HepG2 (cell line): ENCODE results near the gene STUB1. TPM values are rescaled to one million over a fixed set of nuclear protein-coding genes. Genes with fewer than 3 reads are reported as not detected.
A peak's percentile ranks its signal among the peaks of the same experiment; 100 is the strongest.

ENCODE experiments used
- HHEX ChIP-seq: IDR thresholded peaks from 2 replicates; pipeline ENCODE4 v1.6.1; 2016; ENCODE audit warnings: control low read depth
- HOXA3 ChIP-seq: sonication (generic); formaldehyde crosslinking; IDR thresholded peaks from 2 replicates; pipeline ENCODE4 v1.5.0; 2020; ENCODE audit warnings: missing genetic modification reagents
- JUNB ChIP-seq: sonication (generic); formaldehyde crosslinking; IDR thresholded peaks from 2 replicates; pipeline ENCODE4 v1.8.0; 2022; ENCODE audit warnings: missing genetic modification reagents, mild to moderate bottlenecking, borderline replicate concordance
- MAFK ChIP-seq, 2 experiments: IDR thresholded peaks in 1 of 2; conservative IDR thresholded peaks in 1 of 2; 2 replicates each; pipeline ENCODE4 v1.6.1; 2011; ENCODE audit warnings: improper control_type of control experiment in 2 of 2, low read length in 2 of 2
- RELA ChIP-seq: sonication (generic); formaldehyde crosslinking; IDR thresholded peaks from 2 replicates; pipeline ENCODE4 v1.4.0; 2020; ENCODE audit warnings: missing genetic modification reagents
- SP140L ChIP-seq: sonication (generic); formaldehyde crosslinking; IDR thresholded peaks from 2 replicates; pipeline ENCODE4 v1.4.0; 2020; ENCODE audit warnings: missing genetic modification reagents, borderline replicate concordance
- TP53 ChIP-seq: sonication (generic); formaldehyde crosslinking; conservative IDR thresholded peaks from 2 replicates; pipeline ENCODE4 v1.4.0; 2020; ENCODE audit warnings: missing genetic modification reagents
- TSC22D2 ChIP-seq: sonication (generic); formaldehyde crosslinking; IDR thresholded peaks from 2 replicates; pipeline ENCODE4 v1.5.1; 2020; ENCODE audit warnings: missing genetic modification reagents, mild to moderate bottlenecking, borderline replicate concordance
- YY1 ChIP-seq: IDR thresholded peaks from 2 replicates; pipeline ENCODE4 v1.6.1; 2011; ENCODE audit warnings: low read length, low read depth, moderate library complexity, mild to moderate bottlenecking; ENCODE audit not compliant: insufficient read depth, insufficient replicate concordance
- ZNF30 ChIP-seq: sonication (generic); formaldehyde crosslinking; IDR thresholded peaks from 2 replicates; pipeline ENCODE4 v1.5.0; 2020; ENCODE audit warnings: mild to moderate bottlenecking, missing genetic modification reagents
- ZNF337 ChIP-seq: sonication (generic); formaldehyde crosslinking; IDR thresholded peaks from 2 replicates; pipeline ENCODE4 v1.5.1; 2020; ENCODE audit warnings: missing genetic modification reagents, low read depth, mild to moderate bottlenecking, borderline replicate concordance
- ZNF441 ChIP-seq: sonication (generic); formaldehyde crosslinking; IDR thresholded peaks from 2 replicates; pipeline ENCODE4 v1.7.0; 2021; ENCODE audit warnings: missing genetic modification reagents, borderline replicate concordance
- polyA plus RNA-seq, 8 experiments: library from polyadenylated mRNA; depleted of rRNA in 3 of 8; stranded (reverse) in 7 of 8; unstranded in 1 of 8; fragments of >200 nt; fragmentation: Illumina TruSeq in 4 of 8; extraction: Trizol in 4 of 8; gene quantifications; 2 replicates each; pipeline versions ENCODE4 v1.2.1 to v1.2.3, GENCODE V29; 2011 to 2016; ENCODE audit warnings: low read depth in 4 of 8, missing spikeins in 1 of 8, mixed read lengths in 1 of 8; ENCODE audit not compliant: insufficient read depth in 1 of 8
- total RNA-seq, 5 experiments: library from RNA; depleted of rRNA; stranded (reverse); fragments of >200 nt; fragmentation: Illumina TruSeq; extraction: Trizol; gene quantifications; 2 replicates each; pipeline ENCODE4 v1.2.3, GENCODE V29; 2016; ENCODE audit warnings: low read depth in 1 of 5
- TF ChIP-seq, protein P1 (sequence below): sonication (generic); formaldehyde crosslinking; IDR thresholded peaks from 2 replicates; pipeline ENCODE4 v1.4.0; 2020; ENCODE audit warnings: low read depth, missing genetic modification reagents
- TF ChIP-seq, protein P2 (sequence below): sonication (generic); formaldehyde crosslinking; conservative IDR thresholded peaks from 2 replicates; pipeline ENCODE4 v1.8.0; 2022; ENCODE audit warnings: low read depth, missing genetic modification reagents
- TF ChIP-seq, protein P3 (sequence below): IDR thresholded peaks from 2 replicates; pipeline ENCODE4 v1.4.0; 2020; ENCODE audit warnings: mild to moderate bottlenecking, missing genetic modification reagents
- TF ChIP-seq, protein P4 (sequence below): sonication (generic); formaldehyde crosslinking; IDR thresholded peaks from 2 replicates; pipeline ENCODE4 v1.4.0; 2020; ENCODE audit warnings: missing genetic modification reagents, borderline replicate concordance
- TF ChIP-seq, protein P5 (sequence below): sonication (generic); formaldehyde crosslinking; IDR thresholded peaks from 2 replicates; pipeline ENCODE4 v1.8.1; 2023; ENCODE audit warnings: missing genetic modification reagents, mild to moderate bottlenecking, borderline replicate concordance

STUB1 gene
- total and polyA plus RNA-seq, 2 of the 13 experiments (the other 11 are each of a cell fraction or from before 2014, with no cell fraction given) = 52.9 to 78.2 TPM

DNA sequence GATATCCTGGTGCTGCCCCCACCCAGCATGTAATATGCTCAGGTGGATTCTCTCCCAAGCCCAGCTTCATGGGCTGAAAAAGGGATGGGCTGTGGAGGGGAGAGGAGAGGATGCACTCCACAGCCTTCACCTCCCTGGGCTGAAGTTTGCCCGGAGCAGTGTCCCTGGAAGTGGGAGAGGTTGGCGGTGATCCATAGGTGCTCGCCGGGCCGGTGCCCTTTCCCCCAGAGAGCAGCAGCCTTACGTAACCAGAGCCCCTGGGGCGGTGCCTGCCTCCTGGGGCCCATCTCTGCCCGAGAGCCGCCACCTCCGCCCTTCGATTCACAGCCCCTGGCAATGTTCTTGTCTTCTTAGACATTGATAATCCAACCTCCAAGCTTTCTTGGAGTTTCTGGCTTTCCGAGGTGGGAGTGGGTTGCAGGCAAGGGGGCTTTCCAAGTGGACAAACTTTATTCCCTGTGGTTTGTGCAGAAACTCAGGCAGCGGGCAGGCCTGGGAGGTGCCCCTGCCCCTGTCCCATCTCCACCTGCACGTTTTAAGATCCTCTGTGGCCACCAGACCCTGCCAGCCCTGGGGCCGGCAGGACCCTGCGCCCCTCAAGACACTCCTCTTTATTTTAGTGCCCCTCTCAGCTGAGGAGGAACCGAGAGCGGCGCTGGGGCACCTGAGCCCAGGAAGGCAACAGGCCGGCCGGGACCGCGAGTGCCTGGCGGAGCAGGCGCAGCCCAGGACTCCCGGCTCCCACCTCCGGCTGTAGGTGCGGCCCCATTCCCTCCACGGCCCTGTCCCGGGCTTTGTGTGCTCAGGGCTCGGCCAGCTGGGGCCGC is 34.1 kb upstream of the STUB1 start (continued):
- TF ChIP-seq, protein P1, sequence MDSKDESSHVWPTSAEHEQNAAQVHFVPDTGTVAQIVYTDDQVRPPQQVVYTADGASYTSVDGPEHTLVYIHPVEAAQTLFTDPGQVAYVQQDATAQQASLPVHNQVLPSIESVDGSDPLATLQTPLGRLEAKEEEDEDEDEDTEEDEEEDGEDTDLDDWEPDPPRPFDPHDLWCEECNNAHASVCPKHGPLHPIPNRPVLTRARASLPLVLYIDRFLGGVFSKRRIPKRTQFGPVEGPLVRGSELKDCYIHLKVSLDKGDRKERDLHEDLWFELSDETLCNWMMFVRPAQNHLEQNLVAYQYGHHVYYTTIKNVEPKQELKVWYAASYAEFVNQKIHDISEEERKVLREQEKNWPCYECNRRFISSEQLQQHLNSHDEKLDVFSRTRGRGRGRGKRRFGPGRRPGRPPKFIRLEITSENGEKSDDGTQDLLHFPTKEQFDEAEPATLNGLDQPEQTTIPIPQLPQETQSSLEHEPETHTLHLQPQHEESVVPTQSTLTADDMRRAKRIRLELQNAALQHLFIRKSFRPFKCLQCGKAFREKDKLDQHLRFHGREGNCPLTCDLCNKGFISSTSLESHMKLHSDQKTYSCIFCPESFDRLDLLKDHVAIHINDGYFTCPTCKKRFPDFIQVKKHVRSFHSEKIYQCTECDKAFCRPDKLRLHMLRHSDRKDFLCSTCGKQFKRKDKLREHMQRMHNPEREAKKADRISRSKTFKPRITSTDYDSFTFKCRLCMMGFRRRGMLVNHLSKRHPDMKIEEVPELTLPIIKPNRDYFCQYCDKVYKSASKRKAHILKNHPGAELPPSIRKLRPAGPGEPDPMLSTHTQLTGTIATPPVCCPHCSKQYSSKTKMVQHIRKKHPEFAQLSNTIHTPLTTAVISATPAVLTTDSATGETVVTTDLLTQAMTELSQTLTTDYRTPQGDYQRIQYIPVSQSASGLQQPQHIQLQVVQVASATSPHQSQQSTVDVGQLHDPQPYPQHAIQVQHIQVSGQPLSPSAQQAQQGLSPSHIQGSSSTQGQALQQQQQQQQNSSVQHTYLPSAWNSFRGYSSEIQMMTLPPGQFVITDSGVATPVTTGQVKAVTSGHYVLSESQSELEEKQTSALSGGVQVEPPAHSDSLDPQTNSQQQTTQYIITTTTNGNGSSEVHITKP = no peak
- TF ChIP-seq, protein P2, sequence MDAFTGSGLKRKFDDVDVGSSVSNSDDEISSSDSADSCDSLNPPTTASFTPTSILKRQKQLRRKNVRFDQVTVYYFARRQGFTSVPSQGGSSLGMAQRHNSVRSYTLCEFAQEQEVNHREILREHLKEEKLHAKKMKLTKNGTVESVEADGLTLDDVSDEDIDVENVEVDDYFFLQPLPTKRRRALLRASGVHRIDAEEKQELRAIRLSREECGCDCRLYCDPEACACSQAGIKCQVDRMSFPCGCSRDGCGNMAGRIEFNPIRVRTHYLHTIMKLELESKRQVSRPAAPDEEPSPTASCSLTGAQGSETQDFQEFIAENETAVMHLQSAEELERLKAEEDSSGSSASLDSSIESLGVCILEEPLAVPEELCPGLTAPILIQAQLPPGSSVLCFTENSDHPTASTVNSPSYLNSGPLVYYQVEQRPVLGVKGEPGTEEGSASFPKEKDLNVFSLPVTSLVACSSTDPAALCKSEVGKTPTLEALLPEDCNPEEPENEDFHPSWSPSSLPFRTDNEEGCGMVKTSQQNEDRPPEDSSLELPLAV (CRISPR knock-in tag) = no peak
- TF ChIP-seq HHEX (CRISPR knock-in tag) = no peak
- TF ChIP-seq MAFK (conservative IDR thresholded peaks at IDR 0.05 in 1 of 2, IDR thresholded peaks at IDR 0.05 in 1 of 2; ENCODE audit: low read length in 2 of 2) = no peak
- TF ChIP-seq YY1 = no peak
- TF ChIP-seq RELA (CRISPR knock-in tag) = no peak
- TF ChIP-seq SP140L (CRISPR knock-in tag) = no peak
- TF ChIP-seq, protein P3, sequence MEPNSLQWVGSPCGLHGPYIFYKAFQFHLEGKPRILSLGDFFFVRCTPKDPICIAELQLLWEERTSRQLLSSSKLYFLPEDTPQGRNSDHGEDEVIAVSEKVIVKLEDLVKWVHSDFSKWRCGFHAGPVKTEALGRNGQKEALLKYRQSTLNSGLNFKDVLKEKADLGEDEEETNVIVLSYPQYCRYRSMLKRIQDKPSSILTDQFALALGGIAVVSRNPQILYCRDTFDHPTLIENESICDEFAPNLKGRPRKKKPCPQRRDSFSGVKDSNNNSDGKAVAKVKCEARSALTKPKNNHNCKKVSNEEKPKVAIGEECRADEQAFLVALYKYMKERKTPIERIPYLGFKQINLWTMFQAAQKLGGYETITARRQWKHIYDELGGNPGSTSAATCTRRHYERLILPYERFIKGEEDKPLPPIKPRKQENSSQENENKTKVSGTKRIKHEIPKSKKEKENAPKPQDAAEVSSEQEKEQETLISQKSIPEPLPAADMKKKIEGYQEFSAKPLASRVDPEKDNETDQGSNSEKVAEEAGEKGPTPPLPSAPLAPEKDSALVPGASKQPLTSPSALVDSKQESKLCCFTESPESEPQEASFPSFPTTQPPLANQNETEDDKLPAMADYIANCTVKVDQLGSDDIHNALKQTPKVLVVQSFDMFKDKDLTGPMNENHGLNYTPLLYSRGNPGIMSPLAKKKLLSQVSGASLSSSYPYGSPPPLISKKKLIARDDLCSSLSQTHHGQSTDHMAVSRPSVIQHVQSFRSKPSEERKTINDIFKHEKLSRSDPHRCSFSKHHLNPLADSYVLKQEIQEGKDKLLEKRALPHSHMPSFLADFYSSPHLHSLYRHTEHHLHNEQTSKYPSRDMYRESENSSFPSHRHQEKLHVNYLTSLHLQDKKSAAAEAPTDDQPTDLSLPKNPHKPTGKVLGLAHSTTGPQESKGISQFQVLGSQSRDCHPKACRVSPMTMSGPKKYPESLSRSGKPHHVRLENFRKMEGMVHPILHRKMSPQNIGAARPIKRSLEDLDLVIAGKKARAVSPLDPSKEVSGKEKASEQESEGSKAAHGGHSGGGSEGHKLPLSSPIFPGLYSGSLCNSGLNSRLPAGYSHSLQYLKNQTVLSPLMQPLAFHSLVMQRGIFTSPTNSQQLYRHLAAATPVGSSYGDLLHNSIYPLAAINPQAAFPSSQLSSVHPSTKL (CRISPR knock-in tag) = peak; percentile 58; the same call in 1 of the 2 replicates
- TF ChIP-seq, protein P4, sequence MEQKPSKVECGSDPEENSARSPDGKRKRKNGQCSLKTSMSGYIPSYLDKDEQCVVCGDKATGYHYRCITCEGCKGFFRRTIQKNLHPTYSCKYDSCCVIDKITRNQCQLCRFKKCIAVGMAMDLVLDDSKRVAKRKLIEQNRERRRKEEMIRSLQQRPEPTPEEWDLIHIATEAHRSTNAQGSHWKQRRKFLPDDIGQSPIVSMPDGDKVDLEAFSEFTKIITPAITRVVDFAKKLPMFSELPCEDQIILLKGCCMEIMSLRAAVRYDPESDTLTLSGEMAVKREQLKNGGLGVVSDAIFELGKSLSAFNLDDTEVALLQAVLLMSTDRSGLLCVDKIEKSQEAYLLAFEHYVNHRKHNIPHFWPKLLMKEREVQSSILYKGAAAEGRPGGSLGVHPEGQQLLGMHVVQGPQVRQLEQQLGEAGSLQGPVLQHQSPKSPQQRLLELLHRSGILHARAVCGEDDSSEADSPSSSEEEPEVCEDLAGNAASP (CRISPR knock-in tag) = peak; percentile 33; the same call in 1 of the 2 replicates
- peak; percentile 63 for TF ChIP-seq HOXA3 (CRISPR knock-in tag)
- no peak for TF ChIP-seq ZNF30
- no peak for TF ChIP-seq TSC22D2 (CRISPR knock-in tag)
- no peak for TF ChIP-seq TP53 (CRISPR knock-in tag)
- no peak for TF ChIP-seq JUNB (CRISPR knock-in tag)
- no peak for TF ChIP-seq ZNF337 (CRISPR knock-in tag)
- TF ChIP-seq, protein P5, sequence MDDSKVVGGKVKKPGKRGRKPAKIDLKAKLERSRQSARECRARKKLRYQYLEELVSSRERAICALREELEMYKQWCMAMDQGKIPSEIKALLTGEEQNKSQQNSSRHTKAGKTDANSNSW = no peak
- peak; percentile 58; the same call in 1 of the 2 replicates for TF ChIP-seq ZNF441
